Liver (tissue), 9 donors: ENCODE measurements around the gene ETAA1. TPM values are rescaled to one million over a fixed set of nuclear protein-coding genes. Genes with fewer than 3 reads are reported as not detected.

ENCODE experiments used
- DNase-seq: peaks from one replicate; pipeline ENCODE4 v3.0.0-alpha.2; 2017; ENCODE audit warnings: low spot score
- H3K27ac ChIP-seq, 2 donors: one replicate each; pipeline ENCODE4 v1.7.0; 2013; ENCODE audit warnings: inconsistent platforms in 2 of 2, low read length in 2 of 2, control low read depth in 1 of 2, low read depth in 1 of 2, mild to moderate bottlenecking in 1 of 2
- H3K27me3 ChIP-seq, 4 donors: one replicate each; pipeline versions ENCODE4 v1.6.1 to v1.7.0; 2013; ENCODE audit warnings: low read length in 3 of 4, inconsistent platforms in 1 of 4, mild to moderate bottlenecking in 1 of 4, moderate library complexity in 1 of 4; ENCODE audit not compliant: control insufficient read depth in 4 of 4, insufficient read depth in 4 of 4
- H3K36me3 ChIP-seq, 4 donors: one replicate each; pipeline versions ENCODE4 v1.6.1 to v1.7.0; 2013; ENCODE audit warnings: low read length in 3 of 4, mild to moderate bottlenecking in 3 of 4, low read depth in 1 of 4, moderate library complexity in 1 of 4; ENCODE audit not compliant: control insufficient read depth in 4 of 4, insufficient read depth in 3 of 4
- H3K4me1 ChIP-seq, 4 donors: one replicate each; pipeline versions ENCODE4 v1.6.1 to v1.7.0; 2013; ENCODE audit warnings: low read length in 3 of 4, mild to moderate bottlenecking in 3 of 4, moderate library complexity in 1 of 4; ENCODE audit not compliant: control insufficient read depth in 4 of 4, insufficient read depth in 4 of 4
- H3K4me3 ChIP-seq, 3 donors: one replicate each; pipeline versions ENCODE4 v1.6.1 to v1.7.0; 2013; ENCODE audit warnings: low read length in 3 of 3, control low read depth in 1 of 3, low read depth in 1 of 3, mild to moderate bottlenecking in 1 of 3
- H3K9ac ChIP-seq, 2 donors: one replicate each; pipeline ENCODE4 v1.7.0; 2013; ENCODE audit warnings: low read length in 2 of 2, mild to moderate bottlenecking in 2 of 2, moderate library complexity in 2 of 2, control low read depth in 1 of 2, low read depth in 1 of 2
- H3K9me3 ChIP-seq, 4 donors: one replicate each; pipeline versions ENCODE4 v1.6.1 to v1.7.0; 2013; ENCODE audit warnings: low read length in 3 of 4; ENCODE audit not compliant: control insufficient read depth in 4 of 4
- ATF3 ChIP-seq: IDR thresholded peaks from 2 replicates; pipeline ENCODE4 v1.6.1; 2016; ENCODE audit warnings: antibody characterized with exemption
- CTCF ChIP-seq: fragments of 150-350 bp; IDR thresholded peaks from 2 replicates; pipeline ENCODE4 v1.5.1; 2017; ENCODE audit warnings: improper control_type of control experiment, low read depth, low read length; ENCODE audit not compliant: missing input control
- FOXA1 ChIP-seq: IDR thresholded peaks from 2 replicates; pipeline ENCODE4 v1.6.1; 2016; ENCODE audit warnings: antibody characterized with exemption
- FOXA2 ChIP-seq: IDR thresholded peaks from 2 replicates; pipeline ENCODE4 v1.6.1; 2016; ENCODE audit warnings: antibody characterized with exemption
- GABPA ChIP-seq, 2 donors: IDR thresholded peaks in 1 of 2; conservative IDR thresholded peaks in 1 of 2; 2 replicates each; pipeline ENCODE4 v1.6.1; 2016; ENCODE audit warnings: antibody characterized with exemption in 2 of 2, mild to moderate bottlenecking in 1 of 2, moderate library complexity in 1 of 2
- HNF4A ChIP-seq, 2 donors: conservative IDR thresholded peaks; 2 replicates each; pipeline ENCODE4 v1.6.1; 2016; ENCODE audit warnings: antibody characterized with exemption in 2 of 2, mild to moderate bottlenecking in 2 of 2
- HNF4G ChIP-seq: IDR thresholded peaks from 2 replicates; pipeline ENCODE4 v1.6.1; 2016; ENCODE audit warnings: antibody characterized with exemption
- MAX ChIP-seq: IDR thresholded peaks from 2 replicates; pipeline ENCODE4 v1.6.1; 2016; ENCODE audit warnings: antibody characterized with exemption
- RAD21 ChIP-seq, 2 donors: IDR thresholded peaks; 2 replicates each; pipeline ENCODE4 v1.6.1; 2016; ENCODE audit warnings: antibody characterized with exemption in 2 of 2, mild to moderate bottlenecking in 2 of 2
- RXRA ChIP-seq, 2 donors: IDR thresholded peaks; 2 replicates each; pipeline ENCODE4 v1.6.1; 2017 to 2018; ENCODE audit warnings: antibody characterized with exemption in 2 of 2, mild to moderate bottlenecking in 1 of 2
- SP1 ChIP-seq: IDR thresholded peaks from 2 replicates; pipeline ENCODE4 v1.6.1; 2018; ENCODE audit warnings: antibody characterized with exemption, mild to moderate bottlenecking
- TAF1 ChIP-seq: conservative IDR thresholded peaks from 2 replicates; pipeline ENCODE4 v1.6.1; 2016; ENCODE audit warnings: antibody characterized with exemption, mild to moderate bottlenecking
- YY1 ChIP-seq: IDR thresholded peaks from 2 replicates; pipeline ENCODE4 v1.6.1; 2016; ENCODE audit warnings: antibody characterized with exemption, mild to moderate bottlenecking
- ZBTB33 ChIP-seq: IDR thresholded peaks from 2 replicates; pipeline ENCODE4 v1.6.1; 2016; ENCODE audit warnings: antibody characterized with exemption
- WGBS: extraction: QIAGEN DNeasy Blood & Tissue Kit; methylation state at CpG from one replicate; pipeline ENCODE4 v1.1.7; 2013; 5-methylcytosine and 5-hydroxymethylcytosine counted together
- polyA plus RNA-seq, 2 donors: library from polyadenylated mRNA; stranded (reverse) in 1 of 2; unstranded in 1 of 2; fragments of 200-250 nt in 1 of 2; fragments of >200 nt in 1 of 2; fragmentation: Nextera tagmentation in 1 of 2; extraction: Ambion mirVana in 1 of 2; gene quantifications; one replicate each; pipeline versions ENCODE4 v1.2.1 to v1.2.3, GENCODE V29; 2013 to 2015
- total RNA-seq, 2 donors: library from RNA; depleted of rRNA; stranded (reverse); fragments of >200 nt; gene quantifications; one replicate each; pipeline ENCODE4 v1.2.3, GENCODE V29; 2014
- donor health status: healthy.
- donor health status: healthy.
- donor health status: healthy.
- donor health status: healthy.
- donor health status: healthy.

Gene ETAA1
- total and polyA plus RNA-seq, 4 donors, result 2.9 to 7.7 (median 4.9) TPM

- no peak overlapping the region for H3K9ac ChIP-seq
- DNase-seq, result no peak
- 66% methylated on average over 2 of the region's 2 CpGs for WGBS
- H3K27ac ChIP-seq, result no peak overlapping the region
- H3K27me3 ChIP-seq, result no peaks in the 10 kb centered on the region
- no peaks in the 10 kb centered on the region for H3K36me3 ChIP-seq
- peaks cover 0 to 7% (median 0%) of the 10 kb centered on the region in 4 donors for H3K4me1 ChIP-seq
- H3K9me3 ChIP-seq, result no peaks in the 10 kb centered on the region
- no peak overlapping the region for H3K4me3 ChIP-seq
- TF ChIP-seq FOXA2, result no peak
- TF ChIP-seq MAX, result no peak
- no peak for TF ChIP-seq TAF1
- no peak for TF ChIP-seq ATF3
- TF ChIP-seq RAD21 (IDR thresholded peaks at IDR 0.05), result no peak
- no peak for TF ChIP-seq HNF4G
- no peak for TF ChIP-seq GABPA (IDR thresholded peaks at IDR 0.05 in 1 of 2, conservative IDR thresholded peaks at IDR 0.05 in 1 of 2)
- TF ChIP-seq FOXA1, result no peak
- TF ChIP-seq CTCF, result no peak
These were observed 59.3 kb downstream of the ETAA1 start for GRCh38 chr2:67456428-67456827.

- 68% methylated on average over 4 of the region's 4 CpGs for WGBS
- peaks cover 0 to 7% (median 0%) of the 10 kb centered on the region in 4 donors for H3K4me1 ChIP-seq
- TF ChIP-seq GABPA (IDR thresholded peaks at IDR 0.05 in 1 of 2, conservative IDR thresholded peaks at IDR 0.05 in 1 of 2) (no peak), CTCF (no peak), TAF1 (no peak), FOXA2 (no peak), RXRA (IDR thresholded peaks at IDR 0.05) (no peak), ZBTB33 (no peak), MAX (no peak), YY1 (no peak), SP1 (no peak), HNF4A (conservative IDR thresholded peaks at IDR 0.05) (no peak)
- H3K9ac ChIP-seq, result no peak overlapping the region
- no peak overlapping the region for H3K27ac ChIP-seq
- H3K9me3 ChIP-seq, result no peaks in the 10 kb centered on the region
- no peaks in the 10 kb centered on the region for H3K36me3 ChIP-seq
- no peaks in the 10 kb centered on the region for H3K27me3 ChIP-seq
- no peak for DNase-seq
- H3K4me3 ChIP-seq, result no peak overlapping the region
These were observed 60.6 kb downstream of the ETAA1 start for GRCh38 chr2:67457699-67458098.
